Measurements from ENCODE around the gene AGBL4.

AGBL4 gene

DNA sequence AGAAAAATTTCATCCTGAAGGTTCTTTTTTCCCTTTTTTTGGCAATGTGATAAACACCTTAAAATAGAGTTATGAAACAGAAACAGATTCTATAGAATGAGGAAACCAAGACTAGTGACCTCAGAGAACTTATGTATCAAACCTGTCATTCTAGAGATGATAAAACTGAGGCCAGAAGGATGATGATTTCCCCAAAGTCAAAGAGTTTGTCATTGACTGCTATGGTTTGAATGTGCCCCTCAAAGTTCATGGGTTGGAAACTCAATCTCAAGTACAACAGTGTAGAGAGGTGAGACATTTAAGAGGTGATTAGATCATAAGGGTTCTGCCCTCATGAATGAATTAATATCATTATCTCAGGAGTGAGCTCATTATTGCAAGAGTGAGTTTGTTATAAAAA is 1233.4 kb downstream of the AGBL4 start:
- TF ChIP-seq, protein P1, sequence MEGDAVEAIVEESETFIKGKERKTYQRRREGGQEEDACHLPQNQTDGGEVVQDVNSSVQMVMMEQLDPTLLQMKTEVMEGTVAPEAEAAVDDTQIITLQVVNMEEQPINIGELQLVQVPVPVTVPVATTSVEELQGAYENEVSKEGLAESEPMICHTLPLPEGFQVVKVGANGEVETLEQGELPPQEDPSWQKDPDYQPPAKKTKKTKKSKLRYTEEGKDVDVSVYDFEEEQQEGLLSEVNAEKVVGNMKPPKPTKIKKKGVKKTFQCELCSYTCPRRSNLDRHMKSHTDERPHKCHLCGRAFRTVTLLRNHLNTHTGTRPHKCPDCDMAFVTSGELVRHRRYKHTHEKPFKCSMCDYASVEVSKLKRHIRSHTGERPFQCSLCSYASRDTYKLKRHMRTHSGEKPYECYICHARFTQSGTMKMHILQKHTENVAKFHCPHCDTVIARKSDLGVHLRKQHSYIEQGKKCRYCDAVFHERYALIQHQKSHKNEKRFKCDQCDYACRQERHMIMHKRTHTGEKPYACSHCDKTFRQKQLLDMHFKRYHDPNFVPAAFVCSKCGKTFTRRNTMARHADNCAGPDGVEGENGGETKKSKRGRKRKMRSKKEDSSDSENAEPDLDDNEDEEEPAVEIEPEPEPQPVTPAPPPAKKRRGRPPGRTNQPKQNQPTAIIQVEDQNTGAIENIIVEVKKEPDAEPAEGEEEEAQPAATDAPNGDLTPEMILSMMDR (IDR thresholded peaks at IDR 0.05; ENCODE audit: low read depth, low read length) = no peak
- no peak for DNase-seq (ENCODE audit: extremely low read depth, low read depth)

DNA sequence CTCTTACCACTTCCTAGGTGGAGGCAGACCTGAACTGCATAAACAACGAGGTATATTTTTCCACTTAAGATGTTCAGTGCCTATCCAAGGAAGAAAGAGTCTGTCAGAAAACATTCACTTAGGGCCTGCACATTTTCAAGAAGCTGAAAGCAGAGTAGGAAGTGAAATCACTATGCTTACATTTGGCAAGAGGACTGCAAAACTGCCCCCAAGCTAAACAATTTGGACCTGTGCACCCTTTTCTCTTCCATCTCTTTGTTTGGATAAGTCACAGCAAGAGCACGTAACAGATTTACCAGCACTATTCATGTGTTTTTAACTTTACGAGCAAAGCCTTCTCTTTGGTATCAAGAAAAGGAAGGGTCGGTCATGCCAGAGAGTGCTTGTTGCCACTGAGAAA is 1233.9 kb downstream of the AGBL4 start:
- TF ChIP-seq, protein P1 (IDR thresholded peaks at IDR 0.05; ENCODE audit: low read depth, low read length) = no peak
- DNase-seq (ENCODE audit: extremely low read depth, low read depth) = no peak

DNA sequence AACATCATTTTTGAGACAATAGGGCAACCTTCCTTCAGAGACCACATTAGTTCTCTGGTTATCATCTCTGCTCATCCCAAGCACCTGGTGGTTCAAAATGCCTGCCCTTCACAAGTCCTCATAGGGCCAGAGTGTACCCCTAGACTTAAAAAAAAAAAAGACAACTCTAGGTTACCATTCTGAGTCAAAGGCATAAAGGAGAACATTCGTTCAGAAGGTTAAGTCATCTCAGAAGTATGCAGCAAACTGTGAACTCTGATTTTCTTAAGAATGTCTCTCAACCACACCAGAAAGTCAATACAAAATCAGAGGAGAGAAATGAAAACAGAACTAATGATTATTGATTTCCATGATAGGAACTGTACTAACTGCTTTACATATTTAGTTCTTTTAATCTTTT is 1237.9 kb downstream of the AGBL4 start:
- DNase-seq (ENCODE audit: extremely low read depth, low read depth) = no peak
- TF ChIP-seq, protein P1 (IDR thresholded peaks at IDR 0.05; ENCODE audit: low read depth, low read length) = no peak

DNA sequence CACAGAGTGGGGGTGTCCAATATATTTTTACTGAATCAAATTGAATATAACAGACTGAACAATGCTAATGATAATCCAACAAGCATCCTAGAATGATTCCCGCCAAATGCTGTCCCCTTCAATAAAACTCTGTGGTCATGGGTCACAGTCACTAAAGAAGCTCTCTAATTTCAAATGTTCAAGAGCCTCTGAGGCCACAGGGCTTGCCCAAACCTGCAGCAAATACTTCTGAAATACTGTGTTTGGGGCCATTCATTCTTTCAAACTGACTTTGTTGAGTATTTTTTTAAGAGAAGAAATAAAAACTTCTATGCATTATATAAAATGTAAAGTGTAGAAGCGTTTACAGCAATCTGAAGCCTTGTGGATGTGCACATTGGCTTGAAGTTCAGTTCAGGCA is 1239.5 kb downstream of the AGBL4 start:
- TF ChIP-seq, protein P1 (IDR thresholded peaks at IDR 0.05; ENCODE audit: low read depth, low read length) = no peak

DNA sequence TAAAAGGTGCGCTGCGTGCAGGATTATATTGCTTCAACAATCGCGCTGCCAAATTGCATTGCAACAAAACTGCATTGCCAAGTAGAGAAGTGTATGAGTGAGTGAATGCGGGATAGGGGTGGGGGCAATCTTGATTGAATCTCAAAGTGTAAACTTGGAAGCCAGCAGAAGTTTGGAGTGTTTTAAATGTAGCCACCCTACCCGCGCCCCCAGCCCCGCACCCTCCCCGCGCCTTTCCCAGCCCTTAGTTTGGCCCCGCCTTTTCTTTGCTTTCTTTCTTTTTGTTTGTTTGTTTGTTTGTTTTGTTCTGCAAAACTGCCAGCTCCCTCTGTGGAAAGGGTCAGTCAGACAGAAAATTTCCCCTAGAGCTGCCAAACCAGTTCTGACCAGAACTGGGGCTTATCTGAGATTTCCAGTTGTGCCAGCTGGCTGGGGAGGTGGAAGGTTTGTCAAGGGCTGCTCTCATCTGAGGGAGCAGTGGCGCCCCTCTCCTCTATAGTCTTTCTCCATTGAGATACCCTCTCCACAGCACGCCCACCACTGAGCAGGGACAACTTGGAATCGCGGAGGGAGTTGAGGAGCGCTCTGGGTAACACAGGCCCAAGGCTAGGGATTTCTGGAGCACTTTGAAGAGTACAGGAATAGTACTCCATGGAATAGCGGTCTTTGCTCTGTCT is 1246.4 kb downstream of the AGBL4 start:
- TF ChIP-seq, protein P1 (IDR thresholded peaks at IDR 0.05; ENCODE audit: low read depth, low read length) = no peak
- DNase-seq (ENCODE audit: extremely low read depth, low read depth) = no peak

More for the DNA sequence above, 1239.5 kb downstream of the AGBL4 start:
- DNase-seq (ENCODE audit: extremely low read depth, low read depth) = no peak

DNA sequence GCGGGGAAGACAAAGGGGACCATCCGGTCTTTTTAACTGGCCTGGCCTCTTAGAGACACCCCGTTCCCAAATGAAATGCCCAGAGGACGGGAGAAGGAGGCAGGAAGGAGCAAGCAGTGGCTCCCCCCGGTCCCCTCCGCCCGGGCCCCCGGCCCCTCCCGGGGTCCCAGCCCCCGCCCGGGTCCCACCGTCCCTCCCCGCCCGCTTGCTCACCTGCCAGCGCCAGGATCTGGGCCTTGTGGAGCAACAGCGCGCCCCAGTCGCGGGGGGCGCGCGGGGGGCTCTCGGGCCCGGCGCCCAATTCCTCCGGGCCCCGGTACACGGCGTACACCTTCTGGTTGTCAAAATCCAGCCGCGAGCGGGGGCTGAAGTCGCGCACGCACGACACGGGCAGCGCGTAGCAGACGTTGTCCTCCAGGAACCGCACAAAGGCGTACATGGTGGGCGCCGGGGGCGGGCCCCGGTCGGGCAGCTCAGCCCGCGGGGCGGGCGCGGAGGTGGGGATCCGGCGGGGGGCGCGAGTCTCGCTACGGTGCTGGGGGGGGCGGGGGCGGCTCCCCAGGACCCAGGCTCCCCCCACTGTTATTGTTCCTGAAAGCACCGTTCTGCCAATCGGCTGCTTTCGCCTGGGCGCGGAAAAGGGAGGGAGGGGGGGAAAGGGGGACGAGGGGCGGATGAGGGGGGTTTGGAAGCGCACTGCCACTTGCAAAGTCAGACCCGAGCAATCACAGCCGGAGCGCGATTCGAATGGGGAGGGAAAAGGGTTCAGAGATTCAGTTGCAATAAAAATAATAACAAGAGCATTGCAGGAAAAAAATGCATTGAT is 1247.1 kb downstream of the AGBL4 start, which contains the start of gene BEND5:
TSS of gene BEND5 (minus strand) at position 499 of the 826 bp plus-strand sequence. CDS start at position 439, 60 bp downstream.
- TF ChIP-seq, protein P1 (IDR thresholded peaks at IDR 0.05; ENCODE audit: low read depth, low read length) = no peak
- no peak for DNase-seq (ENCODE audit: extremely low read depth, low read depth)

DNA sequence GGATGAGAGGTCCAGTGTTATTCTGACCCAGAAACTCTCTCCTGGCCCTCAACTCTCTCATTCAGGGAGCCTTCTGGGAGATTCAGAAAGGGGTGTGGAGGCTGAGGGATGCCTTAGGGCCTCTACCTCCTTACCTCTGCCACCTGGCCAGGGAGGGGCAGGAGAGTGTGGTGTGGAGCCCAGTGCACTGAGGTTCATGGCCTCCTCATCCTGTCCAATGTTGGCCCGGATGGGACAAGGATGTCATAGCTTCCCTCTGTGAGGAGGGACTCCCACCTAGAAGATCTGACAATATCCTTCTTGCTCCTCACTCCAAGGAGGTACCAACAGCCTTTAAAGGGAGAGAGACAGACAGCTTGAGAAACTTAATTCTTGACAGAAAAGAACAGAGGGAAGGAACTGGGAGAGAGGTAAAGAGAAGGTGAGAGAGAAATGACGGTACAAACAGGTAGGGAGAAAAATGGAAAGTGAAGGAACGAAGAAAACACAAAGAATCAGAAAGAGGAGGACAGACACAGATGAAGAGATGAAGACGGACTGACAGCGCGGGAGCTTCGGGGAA is 1247.8 kb downstream of the AGBL4 start:
- DNase-seq (ENCODE audit: extremely low read depth, low read depth) = no peak
- TF ChIP-seq, protein P1 (IDR thresholded peaks at IDR 0.05; ENCODE audit: low read depth, low read length) = no peak

Data from AG09319 (cell line).